Measurements from ENCODE around the gene AQP3. TPM values are rescaled to one million over a fixed set of nuclear protein-coding genes. Genes with fewer than 3 reads are reported as not detected.
"Not testable (repeated sequence)": the region's sequence is repeated elsewhere in the genome, so short reads cannot be mapped to it uniquely, and the experiment has no call there.

The AQP3 gene
- total and polyA plus RNA-seq, 2 of the 8 experiments (the other 6 are each of a cell fraction or from before 2014, with no cell fraction given), result 2.6 to 7.6 TPM

DNA sequence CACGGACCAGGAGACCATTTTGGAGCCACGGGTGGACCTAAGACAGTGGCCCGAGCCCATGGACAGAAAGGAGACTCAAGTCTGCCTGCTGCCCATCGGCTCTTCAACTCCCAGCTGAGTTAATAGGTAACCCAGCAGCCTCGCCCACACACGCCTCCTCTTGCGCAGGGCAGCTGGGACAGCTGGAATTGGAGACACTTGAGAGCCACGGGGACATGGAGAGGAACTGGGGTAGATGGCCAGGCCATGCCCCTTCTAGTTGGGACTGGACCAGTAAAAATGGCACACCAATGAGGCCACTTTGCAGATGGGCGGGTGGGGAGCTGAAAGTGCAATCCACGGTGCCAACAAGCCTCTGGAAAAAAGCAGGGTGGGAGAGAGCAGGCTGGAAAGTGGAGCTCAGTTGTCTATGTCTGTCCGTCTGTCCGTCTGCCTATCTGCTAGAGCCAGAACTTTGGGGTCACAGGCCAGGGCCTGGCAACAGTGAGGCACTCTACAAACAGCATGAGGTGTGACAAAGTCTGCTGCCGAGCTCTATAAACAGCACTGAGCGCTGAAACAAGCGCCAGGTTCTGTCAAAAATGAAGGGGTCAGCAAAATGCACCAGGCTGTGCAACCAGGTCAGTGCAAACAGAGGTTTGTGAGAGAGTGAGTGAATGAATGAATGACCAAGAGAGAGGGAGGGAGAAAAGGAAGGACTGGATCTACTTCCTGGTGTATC is 52.1 kb downstream of the AQP3 start:
- H4K5ac ChIP-seq (ENCODE audit: insufficient read length, low read depth, low read length); H3K18ac ChIP-seq (ENCODE audit: extremely low read depth, low read length); H3K4me3 ChIP-seq (ENCODE audit: extremely low read depth in 1 of 4, insufficient read depth in 2 of 4, low read depth in 3 of 4, low read length in 4 of 4); FAIRE-seq; H2AK5ac ChIP-seq (ENCODE audit: low read depth, low read length); H3K79me2 ChIP-seq (ENCODE audit: control insufficient read depth in 1 of 2, insufficient read depth in 2 of 2, low read length in 2 of 2); H3K27ac ChIP-seq (ENCODE audit: low read depth, low read length); H3K4me2 ChIP-seq (ENCODE audit: insufficient read depth in 1 of 2, low read depth in 2 of 2, low read length in 2 of 2); H2BK15ac ChIP-seq (ENCODE audit: low read length); H3K23ac ChIP-seq (ENCODE audit: insufficient read length); DNase-seq (ENCODE audit: low read depth in 1 of 2, low spot score in 2 of 2); H2BK20ac ChIP-seq (ENCODE audit: low read length); H3K4ac ChIP-seq (replicated peaks; ENCODE audit: insufficient read length, low read depth, low read length); H3K23me2 ChIP-seq (ENCODE audit: low read depth, low read length); H4K20me1 ChIP-seq (replicated peaks in 1 of 2; ENCODE audit: control insufficient read depth in 1 of 2, insufficient read depth in 2 of 2, low read length in 2 of 2); H2BK120ac ChIP-seq (replicated peaks; ENCODE audit: low read depth, low read length); H3K14ac ChIP-seq (ENCODE audit: insufficient read length); H3K56ac ChIP-seq (replicated peaks; ENCODE audit: insufficient read length, low read depth, low read length); H4K91ac ChIP-seq (replicated peaks; ENCODE audit: insufficient read length, low read length); H3K79me1 ChIP-seq (ENCODE audit: low read depth, low read length); H3K9ac ChIP-seq (replicated peaks in 1 of 4; ENCODE audit: extremely low read depth in 1 of 4, low read depth in 3 of 4, low read length in 3 of 4); H2BK12ac ChIP-seq (ENCODE audit: low read depth, low read length); H3K27me3 ChIP-seq (replicated peaks in 1 of 4; ENCODE audit: control insufficient read depth in 3 of 4, extremely low read depth in 1 of 4, insufficient read depth in 3 of 4, low read length in 3 of 4); H3K9me3 ChIP-seq (ENCODE audit: insufficient read depth in 2 of 2, low read depth in 1 of 2, low read length in 1 of 2); H4K8ac ChIP-seq (ENCODE audit: extremely low read depth, insufficient read depth, low read length); H2AFZ ChIP-seq (ENCODE audit: low read length); H3K4me1 ChIP-seq (replicated peaks in 1 of 4; ENCODE audit: control insufficient read depth in 3 of 4, insufficient read depth in 4 of 4, low read length in 3 of 4); H2BK5ac ChIP-seq (ENCODE audit: low read depth, low read length); H3K36me3 ChIP-seq (ENCODE audit: control insufficient read depth in 2 of 4, insufficient read depth in 4 of 4, low read length in 3 of 4): not testable (repeated sequence)
- POLR2A ChIA-PET (ENCODE audit: partially characterized antibody), result interaction anchor here (0.7 kb wide), 1 partner anchor 65 kb away, joined by 3 read pairs; no protein-coding TSS in a partner anchor
- WGBS, 2 experiments (ENCODE audit: extremely low coverage in 1 of 2, insufficient coverage in 1 of 2, insufficient read length in 1 of 2, insufficient replicate concordance in 2 of 2, low coverage in 1 of 2, low lambda C conversion rate in 2 of 2, missing lambda C conversion rate in 1 of 2), result 93% methylated on average over 14 of the region's 15 CpGs; no CpG with 5 or more reads in 1 of the 2 experiments
- CTCF ChIA-PET (ENCODE audit: partially characterized antibody), result interaction anchor here (1.7 kb wide), 1 partner anchor 71 kb away, joined by 6 read pairs; no protein-coding TSS in a partner anchor

DNA sequence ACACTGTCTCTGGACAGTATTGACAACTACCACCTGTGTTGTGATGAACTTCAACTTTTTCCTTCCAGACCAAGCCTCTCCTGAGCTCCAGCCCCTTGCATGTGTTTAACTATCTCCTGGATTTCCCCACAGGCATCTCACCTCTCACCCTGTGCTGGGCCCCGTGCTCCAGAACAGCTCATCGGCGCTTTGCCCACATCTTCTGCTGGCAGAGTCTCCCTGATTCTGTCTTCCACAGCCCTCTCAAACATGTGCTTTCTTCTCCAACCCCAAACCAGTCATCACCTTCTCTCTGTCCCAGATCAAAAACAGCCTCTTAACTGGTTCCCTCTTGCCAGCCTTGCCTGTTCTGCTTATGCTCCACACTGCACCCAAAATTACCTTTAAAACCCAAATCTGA is 53.4 kb downstream of the AQP3 start:
- H3K56ac ChIP-seq (replicated peaks; ENCODE audit: insufficient read length, low read depth, low read length); H3K79me2 ChIP-seq (ENCODE audit: control insufficient read depth in 1 of 2, insufficient read depth in 2 of 2, low read length in 2 of 2); H2AFZ ChIP-seq (ENCODE audit: low read length); H2BK20ac ChIP-seq (ENCODE audit: low read length); H4K91ac ChIP-seq (replicated peaks; ENCODE audit: insufficient read length, low read length); H3K9ac ChIP-seq (replicated peaks in 1 of 4; ENCODE audit: extremely low read depth in 1 of 4, low read depth in 3 of 4, low read length in 3 of 4); H3K23me2 ChIP-seq (ENCODE audit: low read depth, low read length); FAIRE-seq; H4K5ac ChIP-seq (ENCODE audit: insufficient read length, low read depth, low read length); H3K18ac ChIP-seq (ENCODE audit: extremely low read depth, low read length); H2BK15ac ChIP-seq (ENCODE audit: low read length); H3K4ac ChIP-seq (replicated peaks; ENCODE audit: insufficient read length, low read depth, low read length); H2AK5ac ChIP-seq (ENCODE audit: low read depth, low read length); H3K27ac ChIP-seq (ENCODE audit: low read depth, low read length); DNase-seq (ENCODE audit: low read depth in 1 of 2, low spot score in 2 of 2); H2BK120ac ChIP-seq (replicated peaks; ENCODE audit: low read depth, low read length); H3K79me1 ChIP-seq (ENCODE audit: low read depth, low read length); H2BK5ac ChIP-seq (ENCODE audit: low read depth, low read length); H4K20me1 ChIP-seq (replicated peaks in 1 of 2; ENCODE audit: control insufficient read depth in 1 of 2, insufficient read depth in 2 of 2, low read length in 2 of 2); H3K4me3 ChIP-seq (ENCODE audit: extremely low read depth in 1 of 4, insufficient read depth in 2 of 4, low read depth in 3 of 4, low read length in 4 of 4); H3K4me2 ChIP-seq (ENCODE audit: insufficient read depth in 1 of 2, low read depth in 2 of 2, low read length in 2 of 2); H3K23ac ChIP-seq (ENCODE audit: insufficient read length); H2BK12ac ChIP-seq (ENCODE audit: low read depth, low read length); H3K9me3 ChIP-seq (ENCODE audit: insufficient read depth in 2 of 2, low read depth in 1 of 2, low read length in 1 of 2); H3K14ac ChIP-seq (ENCODE audit: insufficient read length); H3K36me3 ChIP-seq (ENCODE audit: control insufficient read depth in 2 of 4, insufficient read depth in 4 of 4, low read length in 3 of 4); H3K4me1 ChIP-seq (replicated peaks in 1 of 4; ENCODE audit: control insufficient read depth in 3 of 4, insufficient read depth in 4 of 4, low read length in 3 of 4); H3K27me3 ChIP-seq (replicated peaks in 1 of 4; ENCODE audit: control insufficient read depth in 3 of 4, extremely low read depth in 1 of 4, insufficient read depth in 3 of 4, low read length in 3 of 4); H4K8ac ChIP-seq (ENCODE audit: extremely low read depth, insufficient read depth, low read length): not testable (repeated sequence)
- ChIA-PET POLR2A (ENCODE audit: partially characterized antibody) (interaction anchor here (3.4 kb wide), 1 partner anchor 12 kb away, joined by 14 read pairs; no protein-coding TSS in a partner anchor), CTCF (ENCODE audit: partially characterized antibody) (interaction anchor here (1.1 to 4.0 kb wide), 4 partner anchors 11 to 73 kb away, joined by 3 to 38 read pairs (median 13); no protein-coding TSS in a partner anchor)
- 85% methylated on average over 3 of the region's 3 CpGs; no CpG with 5 or more reads in 1 of the 2 experiments for WGBS, 2 experiments (ENCODE audit: extremely low coverage in 1 of 2, insufficient coverage in 1 of 2, insufficient read length in 1 of 2, insufficient replicate concordance in 2 of 2, low coverage in 1 of 2, low lambda C conversion rate in 2 of 2, missing lambda C conversion rate in 1 of 2)
